TTC549 (cell line): Measurements from ENCODE around the gene CDC42BPB.
"Not testable (repeated sequence)": the region's sequence is repeated elsewhere in the genome, so short reads cannot be mapped to it uniquely, and the experiment has no call there.

Experiments
- FAIRE-seq: peaks from 2 replicates; lab custom pipeline; 2012; peaks lifted over from hg19 to GRCh38; lab: Jason Lieb, UNC

Gene CDC42BPB

DNA sequence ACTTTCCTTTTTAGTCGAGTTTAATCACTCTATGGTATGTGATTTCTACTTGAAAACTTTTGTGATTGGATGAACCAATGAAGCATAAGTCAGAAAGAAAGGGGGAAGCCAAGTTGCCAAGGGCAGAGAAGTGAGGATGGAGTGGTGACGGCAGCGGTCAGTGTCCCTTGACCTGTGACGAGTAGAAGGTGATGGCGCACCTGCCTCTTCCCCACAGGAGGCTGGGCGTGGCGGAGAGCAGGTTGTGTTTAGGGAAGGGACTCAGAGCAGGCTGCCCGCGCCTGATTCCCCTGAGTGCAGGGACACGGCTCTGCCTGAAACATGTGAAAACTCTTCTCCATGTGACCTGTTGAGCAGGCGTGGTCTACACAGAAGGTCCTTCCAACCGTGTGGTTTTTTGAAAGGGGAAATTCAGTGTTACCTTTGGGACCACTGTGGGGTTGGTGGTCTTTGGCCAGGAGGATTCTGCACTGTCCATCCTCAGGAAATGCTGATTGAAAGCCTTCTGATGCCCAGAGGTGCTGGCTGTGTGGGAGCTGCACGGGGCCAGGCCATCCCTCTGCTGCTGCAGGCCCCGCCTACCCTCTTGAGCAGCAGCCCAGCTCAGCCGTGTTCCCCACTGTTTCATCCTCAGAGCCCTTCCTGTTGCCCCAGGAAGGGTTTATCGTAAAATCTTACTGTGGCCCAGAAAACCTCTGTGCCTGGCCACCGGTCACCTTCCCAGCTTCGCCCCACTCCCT lies 158.4 kb downstream of the CDC42BPB start:
- FAIRE-seq, result no peak

- no peak for FAIRE-seq
Observed at GRCh38 chr14:102898298-102898697, 159.1 kb downstream of the CDC42BPB start.

DNA sequence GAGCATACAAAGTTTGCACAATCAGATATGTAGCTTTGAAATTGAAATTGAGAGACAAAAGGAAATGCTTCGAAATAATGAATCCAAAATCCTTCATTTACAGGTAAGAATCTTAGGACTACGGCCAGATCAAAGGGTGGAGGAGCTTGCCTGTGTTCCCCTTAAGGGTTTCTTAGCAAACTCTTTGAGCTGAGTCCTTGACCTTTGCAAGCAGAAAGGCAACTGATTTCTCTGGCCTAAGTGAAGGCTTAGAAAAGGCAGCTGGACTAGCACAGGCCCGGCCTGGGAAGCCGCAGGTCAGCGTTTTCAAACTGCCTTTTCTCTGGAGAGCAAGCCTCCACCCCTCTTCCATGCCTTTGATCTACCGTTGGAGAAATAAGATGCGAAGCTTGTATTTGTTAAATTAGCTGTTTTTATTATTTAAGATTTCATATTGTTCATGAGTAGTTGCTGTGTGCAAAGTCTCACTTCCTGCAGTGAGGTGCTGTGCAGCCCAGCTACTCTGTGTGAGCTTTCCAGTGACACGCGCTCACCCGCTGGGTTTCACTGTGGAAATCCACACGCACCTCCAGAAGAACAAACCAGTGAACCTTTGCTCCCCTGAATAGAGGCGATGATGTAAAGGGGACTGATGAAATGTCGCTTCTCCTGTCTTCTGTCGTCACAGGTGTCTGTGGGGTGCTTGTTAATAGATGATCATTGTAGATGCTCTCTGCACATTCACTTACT lies 159.9 kb downstream of the CDC42BPB start:
- no peak for FAIRE-seq

DNA sequence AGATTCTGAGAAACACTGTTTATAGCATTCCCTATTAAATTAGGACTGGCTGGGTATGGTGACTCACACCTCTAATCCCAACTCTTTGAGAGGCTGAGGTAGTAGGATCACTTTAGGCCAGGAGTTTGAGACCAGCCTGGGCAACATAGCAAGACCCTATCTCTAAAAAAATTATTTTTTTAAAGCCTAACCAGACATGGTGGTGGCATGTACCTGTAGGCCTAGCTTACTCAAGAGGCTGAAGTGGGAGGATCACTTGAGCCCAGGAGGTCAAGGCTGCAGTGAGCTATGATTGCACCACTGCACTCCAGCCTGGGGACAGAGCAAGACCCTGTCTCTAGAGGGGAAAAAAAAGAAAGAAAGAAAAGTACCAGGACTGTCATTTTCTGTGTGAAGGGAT lies 160.6 kb downstream of the CDC42BPB start:
- FAIRE-seq, result not testable (repeated sequence)

GRCh38 chr14:102893452-102893851 lies 163.9 kb downstream of the CDC42BPB start:
- FAIRE-seq, result no peak

DNA sequence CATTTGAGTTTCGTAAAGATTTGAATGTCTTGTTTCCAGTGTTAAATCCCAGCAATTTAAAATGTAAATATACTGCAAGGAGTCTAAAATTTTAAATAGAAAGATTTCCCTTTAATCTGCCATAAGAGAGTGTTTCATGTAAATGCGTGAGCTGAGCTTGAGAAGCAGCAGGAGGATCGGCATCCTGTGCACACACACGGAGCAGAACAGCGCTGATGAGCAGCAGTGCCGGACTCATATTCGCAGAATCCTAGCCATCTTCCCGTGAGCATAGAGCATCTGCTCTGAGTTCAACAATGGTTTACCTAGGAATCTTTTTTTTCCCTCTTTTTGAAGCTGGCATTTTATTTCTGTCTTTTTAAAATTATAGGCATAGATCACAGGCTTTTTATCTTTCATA lies 164.7 kb downstream of the CDC42BPB start:
- FAIRE-seq, result no peak

DNA sequence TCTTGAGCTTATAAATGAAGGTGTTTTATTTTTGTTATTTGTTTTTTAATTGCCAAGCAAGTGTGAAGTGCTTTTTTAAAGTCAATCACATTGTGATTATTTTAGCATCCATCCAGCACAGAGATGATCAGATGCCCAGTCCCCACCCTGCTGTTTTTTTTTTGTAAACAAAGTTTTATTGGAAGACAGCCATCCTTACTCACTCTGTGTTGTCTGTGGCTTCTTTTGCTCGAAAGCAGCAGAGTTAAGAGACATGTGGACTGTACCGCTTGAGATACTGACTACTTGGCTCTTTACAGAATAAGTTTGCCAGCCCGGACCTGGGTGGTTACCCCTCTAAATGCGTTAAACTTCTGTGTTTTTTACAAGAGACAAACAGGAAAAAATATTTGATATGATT lies 165.8 kb downstream of the CDC42BPB start:
- FAIRE-seq, result no peak

DNA sequence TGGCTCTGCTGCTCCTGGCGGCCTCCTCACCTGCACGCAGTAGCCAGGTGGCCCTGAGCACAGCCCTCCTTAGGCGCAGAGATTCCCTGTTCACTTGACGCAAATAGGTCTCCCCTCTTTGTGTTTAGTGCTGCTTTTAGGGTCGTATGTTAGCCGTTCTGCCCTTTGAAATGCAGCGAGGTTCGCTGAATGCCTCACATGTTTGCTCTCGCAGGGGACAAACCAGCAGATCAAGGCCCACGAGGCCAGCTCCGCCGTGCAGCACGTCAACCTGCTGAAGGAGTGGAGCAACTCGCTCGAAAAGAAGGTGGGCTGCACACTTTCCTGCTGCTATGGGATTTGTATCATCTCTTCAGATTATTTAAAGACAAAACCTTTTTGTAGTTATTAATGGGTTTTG lies 166.2 kb downstream of the CDC42BPB start:
- FAIRE-seq, result no peak

DNA sequence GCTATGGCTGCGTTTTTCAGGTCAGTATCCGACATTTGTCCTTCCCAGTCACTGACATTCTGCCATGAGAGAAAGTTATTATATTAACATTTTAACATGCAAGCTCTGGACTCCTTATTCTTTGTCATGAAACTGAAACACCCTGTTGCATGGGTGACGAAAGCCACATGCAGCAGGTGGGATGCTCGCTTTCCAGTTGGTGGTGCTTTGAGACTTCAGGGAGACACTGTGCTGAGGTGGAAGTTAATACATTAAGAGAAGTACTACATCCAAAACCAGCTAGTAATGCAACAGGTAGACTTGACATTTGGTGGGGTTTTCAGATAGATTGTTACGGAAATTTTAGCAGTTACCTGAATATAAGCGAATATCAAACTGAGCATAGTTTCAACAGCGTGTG lies 167.7 kb downstream of the CDC42BPB start:
- FAIRE-seq, result no peak

DNA sequence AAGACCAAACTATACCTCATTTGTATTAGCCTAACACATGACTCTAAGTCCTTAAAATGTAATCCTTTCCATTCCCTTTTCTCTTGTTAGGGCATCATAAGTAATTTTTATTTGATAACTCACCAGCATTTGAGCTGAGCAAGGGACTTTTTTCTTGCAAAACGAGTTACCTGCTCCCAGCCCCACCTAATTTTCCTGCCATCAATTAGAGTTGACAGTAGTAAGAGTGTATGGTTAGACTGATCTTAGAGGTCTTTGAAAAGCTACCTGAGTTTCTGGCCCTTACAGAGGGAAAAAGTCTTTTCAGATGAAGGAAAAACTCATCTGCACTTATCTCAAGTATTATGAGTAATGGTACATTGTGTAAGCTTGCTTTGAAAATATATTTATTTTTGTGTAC lies 168.6 kb downstream of the CDC42BPB start:
- FAIRE-seq, result no peak

DNA sequence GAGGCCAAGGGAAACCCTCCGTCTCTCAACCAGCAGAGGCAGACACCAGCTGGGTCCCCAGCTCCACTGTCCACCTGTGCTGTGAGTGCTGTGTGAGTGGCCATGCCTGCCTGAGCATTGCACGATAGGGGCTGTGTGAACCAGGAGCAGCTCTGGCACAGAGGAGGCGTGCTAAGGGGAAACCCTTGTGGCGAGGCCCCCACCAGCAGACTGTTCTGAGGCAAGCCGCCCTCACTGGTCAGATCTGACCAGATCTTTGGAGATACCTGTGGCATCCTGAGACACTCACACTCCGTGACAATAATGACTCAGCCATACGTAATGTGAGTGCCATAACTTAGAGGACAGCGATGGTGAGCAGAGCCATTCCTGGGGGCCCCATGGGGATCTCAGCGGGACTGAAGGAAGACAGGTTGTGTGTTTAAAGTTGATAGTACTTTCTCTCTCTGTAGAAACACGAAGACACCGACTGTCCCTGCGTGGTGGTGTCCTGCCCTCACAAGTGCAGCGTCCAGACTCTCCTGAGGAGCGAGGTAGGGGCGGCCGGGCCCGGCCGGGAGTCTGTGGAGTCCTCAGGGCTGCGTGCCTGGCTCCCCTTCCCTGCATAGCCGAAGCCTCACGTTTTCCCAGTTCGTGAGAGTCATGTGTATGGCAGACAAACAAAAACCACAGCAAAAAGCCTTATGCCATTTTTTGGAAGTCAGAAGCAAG lies 171.5 kb downstream of the CDC42BPB start:
- no peak for FAIRE-seq

DNA sequence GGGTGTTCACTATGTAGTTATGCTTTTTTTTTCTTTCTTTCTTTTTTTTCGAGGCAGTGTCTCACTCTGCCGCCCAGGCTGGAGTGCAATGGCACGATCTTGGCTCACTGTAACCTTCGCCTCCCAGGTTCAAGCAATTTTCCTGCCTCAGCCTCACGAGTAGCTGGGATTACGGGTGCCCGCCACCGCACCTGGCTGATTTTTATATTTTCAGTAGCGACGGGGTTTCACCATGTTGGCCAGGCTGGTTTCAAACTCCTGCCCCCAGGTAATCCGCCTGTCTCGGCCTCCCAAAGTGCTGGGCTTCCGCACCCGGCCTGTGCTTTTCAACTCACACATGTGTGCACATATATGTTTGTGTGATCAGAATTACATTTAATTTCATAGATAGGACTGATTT lies 173.8 kb downstream of the CDC42BPB start:
- no peak for FAIRE-seq

- FAIRE-seq, result no peak
Observed at GRCh38 chr14:102883089-102883541, 174.2 kb downstream of the CDC42BPB start.
